Middle frontal gyrus (tissue), 1 donor: ENCODE measurements around the gene KRTAP5-3.
"Not testable (repeated sequence)": the region's sequence is repeated elsewhere in the genome, so short reads cannot be mapped to it uniquely, and the experiment has no call there.

Experiments
- DNase-seq: peaks from one replicate; pipeline ENCODE4 v3.0.0-alpha.2; 2015; ENCODE audit warnings: low spot score; ENCODE audit errors: extremely low spot score

Gene KRTAP5-3

GRCh38 chr11:1619449-1619848 lies 11.2 kb upstream of the KRTAP5-3 start:
- DNase-seq, result no peak

GRCh38 chr11:1618231-1618630 lies 10.0 kb upstream of the KRTAP5-3 start:
- no peak for DNase-seq

GRCh38 chr11:1607901-1608300 lies 362 bp downstream of the KRTAP5-3 start:
- not testable (repeated sequence) for DNase-seq

GRCh38 chr11:1607156-1607845 lies 962 bp downstream of the KRTAP5-3 start:
- DNase-seq, result not testable (repeated sequence)

- not testable (repeated sequence) for DNase-seq
Measured at GRCh38 chr11:1605923-1606322, 2.3 kb downstream of the KRTAP5-3 start.

GRCh38 chr11:1604711-1605110 lies 3.6 kb downstream of the KRTAP5-3 start:
- no peak for DNase-seq

GRCh38 chr11:1604181-1604580 lies 4.1 kb downstream of the KRTAP5-3 start:
- no peak for DNase-seq

- DNase-seq, result no peak
Measured at GRCh38 chr11:1603629-1604028, 4.6 kb downstream of the KRTAP5-3 start.

- DNase-seq, result not testable (repeated sequence)
Measured at GRCh38 chr11:1601663-1602062, 6.6 kb downstream of the KRTAP5-3 start.

GRCh38 chr11:1600626-1601025 lies 7.6 kb downstream of the KRTAP5-3 start:
- DNase-seq, result no peak

- DNase-seq, result no peak
Measured at GRCh38 chr11:1598816-1599215, 9.4 kb downstream of the KRTAP5-3 start.

GRCh38 chr11:1598406-1598805 lies 9.9 kb downstream of the KRTAP5-3 start:
- not testable (repeated sequence) for DNase-seq

GRCh38 chr11:1597994-1598380 lies 10.3 kb downstream of the KRTAP5-3 start, which contains the start of gene KRTAP5-2:
TSS of gene KRTAP5-2 (minus strand) at chr11:1598294. CDS start at chr11:1598250, 44 bp downstream.
- DNase-seq, result no peak

- no peak for DNase-seq
Measured at GRCh38 chr11:1597331-1597993, 10.8 kb downstream of the KRTAP5-3 start.

GRCh38 chr11:1596576-1597121 lies 11.6 kb downstream of the KRTAP5-3 start:
- not testable (repeated sequence) for DNase-seq

- not testable (repeated sequence) for DNase-seq
Measured at GRCh38 chr11:1595994-1596575, 12.2 kb downstream of the KRTAP5-3 start.

GRCh38 chr11:1592628-1593027 lies 15.6 kb downstream of the KRTAP5-3 start:
- no peak for DNase-seq

- no peak for DNase-seq
Measured at GRCh38 chr11:1589996-1590395, 18.3 kb downstream of the KRTAP5-3 start.

- not testable (repeated sequence) for DNase-seq
Measured at GRCh38 chr11:1589191-1589963, 18.9 kb downstream of the KRTAP5-3 start.

GRCh38 chr11:1586699-1587098 lies 21.6 kb downstream of the KRTAP5-3 start:
- no peak for DNase-seq

GRCh38 chr11:1584661-1585370 lies 23.4 kb downstream of the KRTAP5-3 start, which contains the start of gene KRTAP5-1:
TSS of gene KRTAP5-1 (minus strand) at chr11:1585283. CDS start at chr11:1585249, 34 bp downstream.
- not testable (repeated sequence) for DNase-seq
